Endodermal cell (in vitro differentiated cells): ENCODE results near the gene PELI1. TPM values are rescaled to one million over a fixed set of nuclear protein-coding genes. Genes with fewer than 3 reads are reported as not detected.
A peak's percentile ranks its signal among the peaks of the same experiment; 100 is the strongest.

Experiments used
- DNase-seq: peaks from one replicate; pipeline ENCODE4 v3.0.0-alpha.2; 2017
- H3K27ac ChIP-seq: 2 replicates; pipeline ENCODE4 v1.5.1; 2013; ENCODE audit warnings: mild to moderate bottlenecking, low read depth, low read length, moderate library complexity
- H3K27me3 ChIP-seq: 2 replicates; pipeline ENCODE4 v1.6.1; 2013; ENCODE audit warnings: mild to moderate bottlenecking, low read length, moderate library complexity; ENCODE audit not compliant: insufficient read depth, control insufficient read depth, poor library complexity, severe bottlenecking
- H3K36me3 ChIP-seq: 2 replicates; pipeline ENCODE4 v1.7.0; 2013; ENCODE audit warnings: mild to moderate bottlenecking, low read length, moderate library complexity; ENCODE audit not compliant: control insufficient read depth, insufficient read depth
- H3K4me1 ChIP-seq: one replicate; pipeline ENCODE4 v1.7.0; 2013; ENCODE audit warnings: low read length; ENCODE audit not compliant: control insufficient read depth, insufficient read depth
- H3K4me3 ChIP-seq: 2 replicates; pipeline ENCODE4 v1.5.1; 2013; ENCODE audit warnings: mild to moderate bottlenecking, low read length, moderate library complexity
- H3K9ac ChIP-seq: 2 replicates; pipeline ENCODE4 v1.6.1; 2013; ENCODE audit warnings: mild to moderate bottlenecking, low read length, moderate library complexity; ENCODE audit not compliant: poor library complexity, severe bottlenecking; ENCODE audit errors: extremely low read depth
- H3K9me3 ChIP-seq: 2 replicates; pipeline ENCODE4 v1.6.1; 2013; ENCODE audit warnings: mild to moderate bottlenecking, low read length, moderate library complexity; ENCODE audit not compliant: control insufficient read depth
- H3K27ac Mint-ChIP-seq: 2 replicates; pipeline ENCODE4 v1.8.0; 2020; ENCODE audit warnings: mixed read lengths
- H3K27me3 Mint-ChIP-seq: 2 replicates; pipeline ENCODE4 v1.8.0; 2021; ENCODE audit warnings: mild to moderate bottlenecking, mixed read lengths; ENCODE audit not compliant: insufficient read depth
- H3K36me3 Mint-ChIP-seq: 2 replicates; pipeline ENCODE4 v1.8.0; 2020; ENCODE audit warnings: low read depth, mixed read lengths
- H3K4me1 Mint-ChIP-seq: 2 replicates; pipeline ENCODE4 v1.8.0; 2020; ENCODE audit warnings: mixed read lengths
- H3K4me3 Mint-ChIP-seq: 2 replicates; pipeline ENCODE4 v1.8.0; 2020; ENCODE audit warnings: mild to moderate bottlenecking, moderate library complexity, mixed read lengths
- H3K9me3 Mint-ChIP-seq: 2 replicates; pipeline ENCODE4 v1.8.0; 2020; ENCODE audit warnings: mild to moderate bottlenecking, mixed read lengths
- WGBS, 2 experiments: methylation state at CpG; one replicate each; pipeline versions ENCODE4 v1.1.5 to v1.1.7; 2013; ENCODE audit warnings: missing lambda C conversion rate in 2 of 2, mixed read lengths in 1 of 2; ENCODE audit not compliant: insufficient coverage in 1 of 2, insufficient read length in 1 of 2; 5-methylcytosine and 5-hydroxymethylcytosine counted together
- total RNA-seq, 2 donors: library from RNA; stranded (reverse); fragmentation: NEBNext Ultra II Directional in 1 of 2; extraction: Animal tissue kit (Norgen Biotek cat#: 25700) in 1 of 2; gene quantifications; 2 replicates in 1 of 2; 3 replicates in 1 of 2; pipeline ENCODE4 v1.2.1, GENCODE V29; 2021
- TF ChIP-seq, protein P1 (sequence below): fragments of 200-600 bp; sonication (generic); conservative IDR thresholded peaks from 2 replicates; pipeline ENCODE4 v1.5.0; 2021; ENCODE audit warnings: antibody characterized with exemption, mild to moderate bottlenecking

Gene PELI1
- total RNA-seq, 2 donors from 2014 or later: 178 to 184 TPM

DNA sequence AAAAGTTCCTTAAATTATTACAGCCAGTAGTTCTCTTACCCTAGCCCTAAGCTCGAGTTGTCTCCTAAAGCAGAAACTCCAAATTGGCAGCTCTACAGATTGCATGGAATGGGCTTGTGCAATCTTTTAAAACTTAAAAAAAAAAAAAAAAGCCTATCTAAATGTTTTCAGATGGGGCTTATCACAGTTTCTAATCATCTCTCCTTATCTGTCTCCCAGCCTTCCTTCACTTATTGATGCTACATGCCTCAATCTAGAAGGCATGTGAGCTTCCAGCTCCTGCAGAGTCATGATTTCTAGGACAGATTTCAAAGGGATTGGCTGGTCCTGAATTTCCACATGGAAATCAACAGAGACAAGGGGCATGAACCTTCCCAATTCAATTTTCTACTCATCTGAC lies 33.1 kb upstream of the PELI1 start:
- Mint-ChIP-seq H3K9me3 (no peaks in the 10 kb centered on the region), H3K4me3 (no peak overlapping the region), H3K4me1 (peaks cover 47% of the 10 kb centered on the region), H3K27ac (peak overlapping the region; percentile 6), H3K36me3 (no peaks in the 10 kb centered on the region), H3K27me3 (no peaks in the 10 kb centered on the region)
- Histone ChIP-seq H3K9ac (no peak overlapping the region), H3K36me3 (no peaks in the 10 kb centered on the region), H3K4me3 (no peak overlapping the region), H3K27me3 (no peaks in the 10 kb centered on the region), H3K4me1 (peaks cover 16% of the 10 kb centered on the region), H3K27ac (no peak overlapping the region), H3K9me3 (no peaks in the 10 kb centered on the region)
- no peak for DNase-seq
- 60 to 95% methylated on average over 1 of the region's 1 CpG for WGBS, 2 experiments
- TF ChIP-seq, protein P1, sequence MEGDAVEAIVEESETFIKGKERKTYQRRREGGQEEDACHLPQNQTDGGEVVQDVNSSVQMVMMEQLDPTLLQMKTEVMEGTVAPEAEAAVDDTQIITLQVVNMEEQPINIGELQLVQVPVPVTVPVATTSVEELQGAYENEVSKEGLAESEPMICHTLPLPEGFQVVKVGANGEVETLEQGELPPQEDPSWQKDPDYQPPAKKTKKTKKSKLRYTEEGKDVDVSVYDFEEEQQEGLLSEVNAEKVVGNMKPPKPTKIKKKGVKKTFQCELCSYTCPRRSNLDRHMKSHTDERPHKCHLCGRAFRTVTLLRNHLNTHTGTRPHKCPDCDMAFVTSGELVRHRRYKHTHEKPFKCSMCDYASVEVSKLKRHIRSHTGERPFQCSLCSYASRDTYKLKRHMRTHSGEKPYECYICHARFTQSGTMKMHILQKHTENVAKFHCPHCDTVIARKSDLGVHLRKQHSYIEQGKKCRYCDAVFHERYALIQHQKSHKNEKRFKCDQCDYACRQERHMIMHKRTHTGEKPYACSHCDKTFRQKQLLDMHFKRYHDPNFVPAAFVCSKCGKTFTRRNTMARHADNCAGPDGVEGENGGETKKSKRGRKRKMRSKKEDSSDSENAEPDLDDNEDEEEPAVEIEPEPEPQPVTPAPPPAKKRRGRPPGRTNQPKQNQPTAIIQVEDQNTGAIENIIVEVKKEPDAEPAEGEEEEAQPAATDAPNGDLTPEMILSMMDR: no peak

DNA sequence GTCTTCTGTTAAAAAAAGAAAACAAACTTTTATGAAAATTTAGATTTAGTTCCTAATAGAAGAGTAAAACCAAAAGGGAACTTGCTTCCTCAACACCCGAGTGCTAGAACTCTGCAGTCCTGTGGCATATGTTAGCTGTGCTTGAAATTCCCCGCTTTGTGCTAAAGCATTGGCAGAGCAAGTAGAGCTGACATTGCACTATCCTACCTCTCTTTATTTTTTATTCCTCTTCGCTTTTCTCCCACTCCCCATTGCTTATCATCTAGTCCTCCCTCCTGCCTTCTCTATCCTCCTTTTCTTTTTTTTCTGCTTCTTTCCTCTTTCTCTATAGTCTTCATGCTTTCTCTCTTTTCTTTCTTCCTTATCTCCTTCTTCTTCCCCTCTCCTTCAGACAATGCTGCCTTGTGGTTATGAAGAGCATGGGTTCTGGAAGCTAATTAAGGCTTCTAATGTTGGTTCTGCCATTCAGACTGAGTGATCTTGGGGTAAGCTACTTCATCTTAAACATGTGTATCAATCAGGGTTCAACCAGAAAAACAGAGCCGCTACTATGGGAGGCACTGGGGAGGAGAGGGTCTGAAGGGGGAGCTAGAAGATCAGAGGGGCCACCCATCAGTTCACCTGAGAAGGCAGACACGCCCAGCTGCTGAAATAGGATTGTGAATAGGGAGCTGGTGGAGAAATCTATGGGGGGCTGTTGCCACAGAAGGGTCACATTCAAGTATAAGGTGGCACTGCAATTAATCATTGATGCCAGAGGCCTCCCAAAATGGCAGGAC lies 31.4 kb upstream of the PELI1 start:
- Mint-ChIP-seq H3K9me3 (no peaks in the 10 kb centered on the region), H3K4me1 (peaks cover 53% of the 10 kb centered on the region), H3K27ac (no peak overlapping the region), H3K27me3 (no peaks in the 10 kb centered on the region), H3K36me3 (no peaks in the 10 kb centered on the region), H3K4me3 (no peak overlapping the region)
- H3K27me3 ChIP-seq: no peaks in the 10 kb centered on the region
- no peak for DNase-seq
- H3K36me3 ChIP-seq: no peaks in the 10 kb centered on the region
- peaks cover 16% of the 10 kb centered on the region for H3K4me1 ChIP-seq
- no peaks in the 10 kb centered on the region for H3K9me3 ChIP-seq
- H3K9ac ChIP-seq: no peak overlapping the region
- WGBS, 2 experiments: 96% methylated on average over 4 to 5 of the region's 5 CpGs
- H3K4me3 ChIP-seq: no peak overlapping the region
- TF ChIP-seq, protein P1: no peak
- no peak overlapping the region for H3K27ac ChIP-seq

DNA sequence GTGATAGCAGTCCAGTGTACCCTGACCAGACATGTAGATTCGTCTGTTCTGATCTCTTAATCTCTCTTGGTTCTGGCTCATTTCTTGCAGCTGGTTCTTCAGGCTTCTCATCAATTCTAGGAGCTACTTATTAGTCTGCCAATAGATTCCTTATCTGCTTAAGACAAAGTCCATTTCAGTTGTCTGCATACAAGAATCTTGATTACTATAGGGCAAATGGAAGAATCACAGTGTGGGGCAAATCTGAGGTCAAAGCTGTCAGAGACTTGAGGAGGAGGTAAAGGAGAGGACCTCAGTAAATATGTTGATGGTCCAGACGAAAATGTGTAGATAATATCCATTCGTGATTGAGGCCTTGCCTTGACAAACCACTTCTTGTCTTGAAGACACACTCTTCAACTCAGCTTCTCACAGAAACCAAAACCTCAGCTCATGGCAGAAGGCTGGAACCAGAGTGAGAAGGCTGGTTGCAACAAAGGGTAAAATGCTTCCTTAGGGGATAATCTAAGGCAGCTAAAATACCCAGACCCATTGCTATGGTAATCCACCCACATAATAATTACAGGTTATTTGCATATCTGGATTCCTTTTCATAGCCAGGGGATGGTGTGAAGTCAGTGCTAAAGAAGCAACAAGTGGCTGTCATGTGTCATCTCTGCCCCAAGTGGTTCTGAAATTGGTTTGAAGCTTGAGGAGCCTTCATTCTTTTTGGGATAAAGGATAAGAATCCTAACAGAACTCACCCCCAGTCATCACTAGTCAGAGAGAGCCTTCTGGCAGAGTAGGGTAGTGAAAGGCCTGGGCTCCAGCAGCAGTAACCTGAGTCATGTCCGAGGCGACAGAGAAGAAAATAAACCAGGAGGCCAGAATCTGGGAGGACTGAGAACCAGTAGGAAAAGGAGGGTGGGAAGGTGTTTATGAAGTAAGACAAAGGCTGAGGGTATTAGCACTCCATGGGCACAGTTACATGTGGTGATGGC lies 29.2 kb upstream of the PELI1 start:
- H3K9me3 Mint-ChIP-seq: no peaks in the 10 kb centered on the region
- Histone ChIP-seq H3K9ac (no peak overlapping the region), H3K9me3 (no peaks in the 10 kb centered on the region), H3K27ac (peak overlapping the region; percentile 20), H3K27me3 (no peaks in the 10 kb centered on the region), H3K4me1 (peaks cover 16% of the 10 kb centered on the region), H3K36me3 (no peaks in the 10 kb centered on the region), H3K4me3 (no peak overlapping the region)
- H3K27me3 Mint-ChIP-seq: no peaks in the 10 kb centered on the region
- WGBS, 2 experiments: 68 to 76% methylated on average over 2 to 5 of the region's 5 CpGs
- no peaks in the 10 kb centered on the region for H3K36me3 Mint-ChIP-seq
- no peak overlapping the region for H3K4me3 Mint-ChIP-seq
- TF ChIP-seq, protein P1: no peak
- DNase-seq: peak; percentile 79
- peaks cover 47% of the 10 kb centered on the region for H3K4me1 Mint-ChIP-seq
- peak overlapping the region; percentile 57 for H3K27ac Mint-ChIP-seq
